Duodenal mucosa (tissue), 2 donors: Measurements from ENCODE around the gene RTN4.
"Not testable (repeated sequence)": the region's sequence is repeated elsewhere in the genome, so short reads cannot be mapped to it uniquely, and the experiment has no call there.

Experiments used
- H3K27ac ChIP-seq: one replicate; pipeline ENCODE4 v1.7.0; 2013; ENCODE audit warnings: low read depth, low read length
- H3K27me3 ChIP-seq, 2 donors: one replicate each; pipeline ENCODE4 v1.7.0; 2013; ENCODE audit warnings: low read length in 2 of 2, control low read depth in 1 of 2; ENCODE audit not compliant: insufficient read depth in 2 of 2, control insufficient read depth in 1 of 2
- H3K36me3 ChIP-seq, 2 donors: one replicate each; pipeline ENCODE4 v1.7.0; 2013; ENCODE audit warnings: low read length in 2 of 2, control low read depth in 1 of 2; ENCODE audit not compliant: insufficient read depth in 2 of 2, control insufficient read depth in 1 of 2
- H3K4me1 ChIP-seq, 2 donors: one replicate each; pipeline ENCODE4 v1.7.0; 2013; ENCODE audit warnings: low read length in 2 of 2, control low read depth in 1 of 2; ENCODE audit not compliant: insufficient read depth in 2 of 2, control insufficient read depth in 1 of 2
- H3K4me3 ChIP-seq, 2 donors: one replicate each; pipeline ENCODE4 v1.7.0; 2013; ENCODE audit warnings: low read length in 2 of 2, low read depth in 1 of 2
- H3K9ac ChIP-seq, 2 donors: one replicate each; pipeline ENCODE4 v1.7.0; 2013; ENCODE audit warnings: low read length in 2 of 2, low read depth in 1 of 2
- H3K9me3 ChIP-seq, 2 donors: one replicate each; pipeline ENCODE4 v1.7.0; 2013; ENCODE audit warnings: low read length in 2 of 2, control low read depth in 1 of 2; ENCODE audit not compliant: control insufficient read depth in 1 of 2

Gene RTN4

GRCh38 chr2:55063713-55064323, 13.6 kb upstream of the RTN4 start:
- Histone ChIP-seq H3K36me3 (no peaks in the 10 kb centered on the region), H3K27ac (no peak overlapping the region), H3K27me3 (no peaks in the 10 kb centered on the region), H3K9me3 (no peaks in the 10 kb centered on the region), H3K4me1 (no peaks in the 10 kb centered on the region), H3K9ac (no peak overlapping the region), H3K4me3 (no peak overlapping the region)

- H3K9me3 ChIP-seq = no peaks in the 10 kb centered on the region
- H3K4me1 ChIP-seq = no peaks in the 10 kb centered on the region
- H3K27ac ChIP-seq = no peak overlapping the region
- H3K27me3 ChIP-seq = no peaks in the 10 kb centered on the region
- H3K4me3 ChIP-seq = no peak overlapping the region
- H3K36me3 ChIP-seq = no peaks in the 10 kb centered on the region
- no peak overlapping the region for H3K9ac ChIP-seq
Observed at GRCh38 chr2:55063226-55063625, 13.0 kb upstream of the RTN4 start.

GRCh38 chr2:55062754-55063153, 12.5 kb upstream of the RTN4 start:
- Histone ChIP-seq H3K27me3 (no peaks in the 10 kb centered on the region), H3K4me3 (no peak overlapping the region), H3K9ac (no peak overlapping the region), H3K27ac (no peak overlapping the region), H3K4me1 (no peaks in the 10 kb centered on the region), H3K36me3 (no peaks in the 10 kb centered on the region), H3K9me3 (no peaks in the 10 kb centered on the region)

GRCh38 chr2:55061523-55062344, 11.5 kb upstream of the RTN4 start:
- Histone ChIP-seq H3K9ac (no peak overlapping the region), H3K4me3 (no peak overlapping the region), H3K4me1 (no peaks in the 10 kb centered on the region), H3K27me3 (no peaks in the 10 kb centered on the region), H3K36me3 (no peaks in the 10 kb centered on the region), H3K27ac (no peak overlapping the region), H3K9me3 (no peaks in the 10 kb centered on the region)

GRCh38 chr2:55059793-55060192, 9.5 kb upstream of the RTN4 start:
- Histone ChIP-seq H3K36me3 (no peaks in the 10 kb centered on the region), H3K9me3 (no peaks in the 10 kb centered on the region)

GRCh38 chr2:55057474-55057873, 7.2 kb upstream of the RTN4 start:
- Histone ChIP-seq H3K27ac (no peak overlapping the region), H3K4me1 (no peaks in the 10 kb centered on the region), H3K27me3 (no peaks in the 10 kb centered on the region), H3K36me3 (no peaks in the 10 kb centered on the region), H3K9me3 (no peaks in the 10 kb centered on the region), H3K4me3 (no peak overlapping the region), H3K9ac (no peak overlapping the region)

More at GRCh38 chr2:55059793-55060192, 9.5 kb upstream of the RTN4 start:
- no peak overlapping the region for H3K4me3 ChIP-seq
- H3K27me3 ChIP-seq = no peaks in the 10 kb centered on the region
- H3K4me1 ChIP-seq = no peaks in the 10 kb centered on the region
- H3K9ac ChIP-seq = no peak overlapping the region
- H3K27ac ChIP-seq = no peak overlapping the region

- H3K27ac ChIP-seq = no peak overlapping the region
- H3K27me3 ChIP-seq = no peaks in the 10 kb centered on the region
- peaks cover 11 to 12% of the 10 kb centered on the region in 2 donors for H3K4me1 ChIP-seq
- no peak overlapping the region for H3K4me3 ChIP-seq
- no peak overlapping the region for H3K9ac ChIP-seq
- no peaks in the 10 kb centered on the region for H3K9me3 ChIP-seq
- no peaks in the 10 kb centered on the region for H3K36me3 ChIP-seq
Observed at GRCh38 chr2:55056024-55056521, 5.8 kb upstream of the RTN4 start.

- Histone ChIP-seq H3K27ac (no peak overlapping the region), H3K4me3 (no peak overlapping the region), H3K9me3 (no peaks in the 10 kb centered on the region), H3K9ac (no peak overlapping the region), H3K27me3 (no peaks in the 10 kb centered on the region), H3K36me3 (no peaks in the 10 kb centered on the region), H3K4me1 (peaks cover 11 to 12% of the 10 kb centered on the region in 2 donors)
Observed at GRCh38 chr2:55054106-55054875, 4.0 kb upstream of the RTN4 start.

GRCh38 chr2:55053225-55053624, 3.0 kb upstream of the RTN4 start:
- H3K9me3 ChIP-seq, H3K4me3 ChIP-seq, H3K9ac ChIP-seq, H3K36me3 ChIP-seq, H3K27me3 ChIP-seq, H3K27ac ChIP-seq: not testable (repeated sequence)
- peaks cover 11 to 12% of the 10 kb centered on the region in 2 donors for H3K4me1 ChIP-seq
